Neural cell (in vitro differentiated cells): ENCODE data around the gene GAB1.

Experiments
- CTCF ChIP-seq: fragments of 450-650 bp; IDR thresholded peaks from 2 replicates; pipeline ENCODE4 v1.5.1; 2014; ENCODE audit warnings: antibody characterized with exemption, mild to moderate bottlenecking, moderate library complexity; ENCODE audit not compliant: poor library complexity, severe bottlenecking
- EZH2 ChIP-seq: fragments of 200-600, 300-800 bp; shearing (Covaris generic), sonication (generic); IDR thresholded peaks from 2 replicates; pipeline ENCODE4 v1.6.1; 2014; ENCODE audit warnings: antibody characterized with exemption, low read length, borderline replicate concordance, mild to moderate bottlenecking; ENCODE audit not compliant: insufficient read depth, poor library complexity, severe bottlenecking
- POLR2AphosphoS5 ChIP-seq: IDR thresholded peaks from 2 replicates; pipeline ENCODE4 v1.6.1; 2012
- RAD21 ChIP-seq: fragments of 450-650 bp; conservative IDR thresholded peaks from 2 replicates; pipeline ENCODE4 v1.6.1; 2014; ENCODE audit warnings: antibody characterized with exemption, mild to moderate bottlenecking, moderate library complexity
- TAF1 ChIP-seq: IDR thresholded peaks from 2 replicates; pipeline ENCODE4 v1.6.1; 2012; ENCODE audit warnings: low read depth

- TF ChIP-seq POLR2AphosphoS5 (no peak), CTCF (no peak), EZH2 (no peak), RAD21 (no peak), TAF1 (no peak)
Observed at GRCh38 chr4:143390764-143391163, 54.1 kb downstream of the GAB1 start.
